SK-N-SH treated with all-trans-retinoic acid at 6 μM for 48 hours (cell line): ENCODE measurements around the gene KCNQ5.
A peak's percentile ranks its signal among the peaks of the same experiment; 100 is the strongest.

Source experiments
- ATAC-seq: fragments of 200-7000 bp; cut with Tn5 transposase; 3 replicates; pipeline ENCODE4 v1.9.1; 2020; ENCODE audit warnings: mild to moderate bottlenecking, moderate library complexity
- ARNTL ChIP-seq: fragments of 450-650 bp; formaldehyde crosslinking; IDR thresholded peaks from 2 replicates; pipeline ENCODE4 v1.5.0; 2020; ENCODE audit warnings: low read depth, mild to moderate bottlenecking, moderate library complexity, borderline replicate concordance
- BACH2 ChIP-seq: fragments of 250-450 bp; sonication (Bioruptor Pico); IDR thresholded peaks from 2 replicates; pipeline ENCODE4 v1.9.0; 2021; ENCODE audit warnings: mild to moderate bottlenecking, borderline replicate concordance
- CSDC2 ChIP-seq: fragments of 250-450 bp; sonication (Bioruptor Pico); IDR thresholded peaks from 2 replicates; pipeline ENCODE4 v1.5.0; 2020; ENCODE audit warnings: mild to moderate bottlenecking, moderate library complexity
- ESRRG ChIP-seq: fragments of 250-450 bp; sonication (Bioruptor Pico); IDR thresholded peaks from 2 replicates; pipeline ENCODE4 v1.6.1; 2021; ENCODE audit warnings: mild to moderate bottlenecking
- GLIS3 ChIP-seq: fragments of 250-450 bp; sonication (Bioruptor Pico); IDR thresholded peaks from 2 replicates; pipeline ENCODE4 v1.5.0; 2020; ENCODE audit warnings: mild to moderate bottlenecking, moderate library complexity
- ISL1 ChIP-seq: fragments of 250-450 bp; sonication (Bioruptor Pico); IDR thresholded peaks from 2 replicates; pipeline ENCODE4 v2.1.2; 2022; ENCODE audit warnings: mild to moderate bottlenecking, moderate library complexity
- OSR1 ChIP-seq: fragments of 250-450 bp; sonication (Bioruptor Pico); IDR thresholded peaks from 2 replicates; pipeline ENCODE4 v1.8.0; 2022; ENCODE audit warnings: moderate library complexity, mild to moderate bottlenecking, inconsistent platforms
- PPARA ChIP-seq: fragments of 250-450 bp; sonication (Bioruptor Pico); IDR thresholded peaks from 2 replicates; pipeline ENCODE4 v1.5.0; 2020; ENCODE audit warnings: mild to moderate bottlenecking, borderline replicate concordance
- RARB ChIP-seq: fragments of 250-450 bp; sonication (Bioruptor Pico); IDR thresholded peaks from 2 replicates; pipeline ENCODE4 v1.8.0; 2021; ENCODE audit warnings: mild to moderate bottlenecking, moderate library complexity
- SNAI2 ChIP-seq: fragments of 250-450 bp; sonication (Bioruptor Pico); IDR thresholded peaks from 2 replicates; pipeline ENCODE4 v1.5.0; 2020; ENCODE audit warnings: mild to moderate bottlenecking, moderate library complexity
- TCF4 ChIP-seq: fragments of 250-450 bp; sonication (Bioruptor Pico); IDR thresholded peaks from 2 replicates; pipeline ENCODE4 v1.8.0; 2021; ENCODE audit warnings: mild to moderate bottlenecking, moderate library complexity, borderline replicate concordance
- TOX ChIP-seq: fragments of 250-450 bp; sonication (Bioruptor Pico); IDR thresholded peaks from 2 replicates; pipeline ENCODE4 v1.8.0; 2021; ENCODE audit warnings: mild to moderate bottlenecking, moderate library complexity, borderline replicate concordance
- ZC3H10 ChIP-seq: fragments of 250-450 bp; sonication (Bioruptor Pico); IDR thresholded peaks from 2 replicates; pipeline ENCODE4 v1.5.1; 2021; ENCODE audit warnings: mild to moderate bottlenecking, moderate library complexity
- ZFP3 ChIP-seq: fragments of 250-450 bp; sonication (Bioruptor Pico); IDR thresholded peaks from 2 replicates; pipeline ENCODE4 v1.5.0; 2020; ENCODE audit warnings: mild to moderate bottlenecking, moderate library complexity
- ZFP30 ChIP-seq: fragments of 450-650 bp; formaldehyde crosslinking; IDR thresholded peaks from 2 replicates; pipeline ENCODE4 v1.5.0; 2022; ENCODE audit warnings: mild to moderate bottlenecking, moderate library complexity
- ZNF565 ChIP-seq: fragments of 450-650 bp; formaldehyde crosslinking; conservative IDR thresholded peaks from 2 replicates; pipeline ENCODE4 v1.5.0; 2020; ENCODE audit warnings: low read depth, mild to moderate bottlenecking, moderate library complexity
- ZNF70 ChIP-seq: fragments of 450-650 bp; formaldehyde crosslinking; IDR thresholded peaks from 2 replicates; pipeline ENCODE4 v1.5.0; 2020; ENCODE audit warnings: mild to moderate bottlenecking, moderate library complexity
- TF ChIP-seq, protein P1 (sequence below): fragments of 250-450 bp; sonication (Bioruptor Pico); IDR thresholded peaks from 2 replicates; pipeline ENCODE4 v1.5.1; 2020; ENCODE audit warnings: low read depth, mild to moderate bottlenecking, moderate library complexity
- TF ChIP-seq, protein P2 (sequence below): fragments of 250-450 bp; sonication (Bioruptor Pico); IDR thresholded peaks from 2 replicates; pipeline ENCODE4 v1.8.0; 2021; ENCODE audit warnings: low read depth, mild to moderate bottlenecking, moderate library complexity, borderline replicate concordance
- TF ChIP-seq, protein P3 (sequence below): fragments of 250-450 bp; sonication (Bioruptor Pico); IDR thresholded peaks from 2 replicates; pipeline ENCODE4 v1.5.0; 2020; ENCODE audit warnings: mild to moderate bottlenecking, moderate library complexity
- TF ChIP-seq, protein P4 (sequence below): fragments of 250-450 bp; sonication (Bioruptor Pico); IDR thresholded peaks from 2 replicates; pipeline ENCODE4 v1.5.1; 2021; ENCODE audit warnings: mild to moderate bottlenecking, moderate library complexity
- TF ChIP-seq, protein P5 (sequence below): fragments of 250-450 bp; sonication (Bioruptor Pico); IDR thresholded peaks from 2 replicates; pipeline ENCODE4 v1.8.0; 2020; ENCODE audit warnings: mild to moderate bottlenecking, moderate library complexity, borderline replicate concordance

KCNQ5 gene

DNA sequence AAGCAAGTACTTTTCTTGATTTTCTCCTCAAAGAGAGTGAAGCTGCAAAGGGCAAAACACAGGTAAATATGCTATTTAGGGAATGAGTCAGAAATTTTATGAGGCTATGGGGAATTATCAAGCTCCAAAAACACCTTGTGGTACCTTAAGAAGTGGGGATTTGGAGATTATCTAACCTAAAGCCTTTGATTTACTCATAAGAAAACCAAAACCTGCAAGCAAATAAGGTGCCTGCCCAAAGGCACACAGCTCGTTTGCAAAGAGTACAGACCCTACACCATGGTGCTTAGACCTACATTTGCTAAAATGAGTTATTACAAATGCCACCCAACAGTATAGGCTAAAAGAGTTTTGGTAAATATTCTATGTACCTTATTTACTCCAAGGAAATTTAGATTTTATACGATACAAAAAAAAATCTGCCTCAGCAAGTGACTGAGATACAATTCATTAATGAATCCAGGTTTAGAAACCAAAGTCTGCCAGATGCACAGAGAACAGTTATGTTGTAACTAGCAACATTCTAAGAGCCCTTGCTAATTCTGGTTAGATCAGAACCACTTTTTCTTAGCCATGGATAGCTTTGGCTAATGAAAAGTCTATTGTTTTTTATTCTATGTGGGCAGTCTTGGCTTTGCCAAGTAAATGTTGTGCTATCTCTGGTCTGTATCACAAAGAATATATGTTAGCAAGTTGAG is 501.9 kb downstream of the KCNQ5 start:
- TF ChIP-seq, protein P1, sequence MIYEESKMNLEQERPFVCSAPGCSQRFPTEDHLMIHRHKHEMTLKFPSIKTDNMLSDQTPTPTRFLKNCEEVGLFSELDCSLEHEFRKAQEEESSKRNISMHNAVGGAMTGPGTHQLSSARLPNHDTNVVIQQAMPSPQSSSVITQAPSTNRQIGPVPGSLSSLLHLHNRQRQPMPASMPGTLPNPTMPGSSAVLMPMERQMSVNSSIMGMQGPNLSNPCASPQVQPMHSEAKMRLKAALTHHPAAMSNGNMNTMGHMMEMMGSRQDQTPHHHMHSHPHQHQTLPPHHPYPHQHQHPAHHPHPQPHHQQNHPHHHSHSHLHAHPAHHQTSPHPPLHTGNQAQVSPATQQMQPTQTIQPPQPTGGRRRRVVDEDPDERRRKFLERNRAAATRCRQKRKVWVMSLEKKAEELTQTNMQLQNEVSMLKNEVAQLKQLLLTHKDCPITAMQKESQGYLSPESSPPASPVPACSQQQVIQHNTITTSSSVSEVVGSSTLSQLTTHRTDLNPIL (CRISPR knock-in tag) = no peak
- TF ChIP-seq GLIS3 (CRISPR knock-in tag) (no peak), ZFP3 (CRISPR knock-in tag) (no peak), ZNF70 (no peak), TCF4 (CRISPR knock-in tag) (no peak), PPARA (CRISPR knock-in tag) (no peak)
- no peak for ATAC-seq

DNA sequence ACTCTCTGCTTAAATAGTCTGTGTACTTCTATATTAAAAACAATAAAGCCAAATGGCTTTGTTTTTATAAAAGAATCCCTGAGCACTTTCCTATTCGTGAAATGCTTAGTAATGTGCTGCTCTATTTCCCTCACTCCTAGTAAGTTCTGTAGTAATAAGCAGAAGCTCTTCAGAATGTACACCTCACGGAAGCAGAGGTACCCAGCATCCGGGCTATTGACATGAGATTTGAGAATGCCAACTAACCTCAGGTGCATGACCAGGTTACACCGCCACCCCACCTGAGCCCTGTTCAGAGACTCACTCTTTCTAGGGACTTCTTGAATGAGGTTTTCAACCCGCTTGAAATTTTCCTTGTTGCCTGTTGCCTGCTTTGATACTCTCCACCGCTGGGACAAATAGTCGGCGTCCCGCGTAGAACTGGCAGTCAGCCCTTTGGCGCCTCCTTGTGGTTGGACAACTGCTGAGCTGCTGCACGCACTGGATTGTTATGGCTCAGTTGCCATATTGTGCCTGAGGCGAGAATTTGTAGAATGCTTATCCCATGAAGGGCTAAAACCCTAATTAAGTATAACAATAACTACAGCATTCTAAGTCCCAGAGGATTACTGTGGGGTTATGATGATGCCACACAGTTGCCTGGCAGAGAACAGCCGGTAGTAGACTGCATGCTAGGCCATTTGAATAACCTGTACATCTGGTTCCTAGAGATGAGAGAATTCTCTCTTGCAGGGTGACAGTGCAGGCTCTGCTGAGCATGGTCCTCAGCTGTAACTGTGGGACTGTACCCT is 508.0 kb downstream of the KCNQ5 start:
- peak; percentile 53; the same call in 2 of the 3 replicates for ATAC-seq
- TF ChIP-seq, protein P2, sequence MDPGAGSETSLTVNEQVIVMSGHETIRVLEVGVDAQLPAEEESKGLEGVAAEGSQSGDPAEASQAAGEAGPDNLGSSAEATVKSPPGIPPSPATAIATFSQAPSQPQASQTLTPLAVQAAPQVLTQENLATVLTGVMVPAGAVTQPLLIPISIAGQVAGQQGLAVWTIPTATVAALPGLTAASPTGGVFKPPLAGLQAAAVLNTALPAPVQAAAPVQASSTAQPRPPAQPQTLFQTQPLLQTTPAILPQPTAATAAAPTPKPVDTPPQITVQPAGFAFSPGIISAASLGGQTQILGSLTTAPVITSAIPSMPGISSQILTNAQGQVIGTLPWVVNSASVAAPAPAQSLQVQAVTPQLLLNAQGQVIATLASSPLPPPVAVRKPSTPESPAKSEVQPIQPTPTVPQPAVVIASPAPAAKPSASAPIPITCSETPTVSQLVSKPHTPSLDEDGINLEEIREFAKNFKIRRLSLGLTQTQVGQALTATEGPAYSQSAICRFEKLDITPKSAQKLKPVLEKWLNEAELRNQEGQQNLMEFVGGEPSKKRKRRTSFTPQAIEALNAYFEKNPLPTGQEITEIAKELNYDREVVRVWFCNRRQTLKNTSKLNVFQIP = no peak
- TF ChIP-seq, protein P3, sequence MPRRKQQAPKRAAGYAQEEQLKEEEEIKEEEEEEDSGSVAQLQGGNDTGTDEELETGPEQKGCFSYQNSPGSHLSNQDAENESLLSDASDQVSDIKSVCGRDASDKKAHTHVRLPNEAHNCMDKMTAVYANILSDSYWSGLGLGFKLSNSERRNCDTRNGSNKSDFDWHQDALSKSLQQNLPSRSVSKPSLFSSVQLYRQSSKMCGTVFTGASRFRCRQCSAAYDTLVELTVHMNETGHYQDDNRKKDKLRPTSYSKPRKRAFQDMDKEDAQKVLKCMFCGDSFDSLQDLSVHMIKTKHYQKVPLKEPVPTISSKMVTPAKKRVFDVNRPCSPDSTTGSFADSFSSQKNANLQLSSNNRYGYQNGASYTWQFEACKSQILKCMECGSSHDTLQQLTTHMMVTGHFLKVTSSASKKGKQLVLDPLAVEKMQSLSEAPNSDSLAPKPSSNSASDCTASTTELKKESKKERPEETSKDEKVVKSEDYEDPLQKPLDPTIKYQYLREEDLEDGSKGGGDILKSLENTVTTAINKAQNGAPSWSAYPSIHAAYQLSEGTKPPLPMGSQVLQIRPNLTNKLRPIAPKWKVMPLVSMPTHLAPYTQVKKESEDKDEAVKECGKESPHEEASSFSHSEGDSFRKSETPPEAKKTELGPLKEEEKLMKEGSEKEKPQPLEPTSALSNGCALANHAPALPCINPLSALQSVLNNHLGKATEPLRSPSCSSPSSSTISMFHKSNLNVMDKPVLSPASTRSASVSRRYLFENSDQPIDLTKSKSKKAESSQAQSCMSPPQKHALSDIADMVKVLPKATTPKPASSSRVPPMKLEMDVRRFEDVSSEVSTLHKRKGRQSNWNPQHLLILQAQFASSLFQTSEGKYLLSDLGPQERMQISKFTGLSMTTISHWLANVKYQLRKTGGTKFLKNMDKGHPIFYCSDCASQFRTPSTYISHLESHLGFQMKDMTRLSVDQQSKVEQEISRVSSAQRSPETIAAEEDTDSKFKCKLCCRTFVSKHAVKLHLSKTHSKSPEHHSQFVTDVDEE = no peak
- TF ChIP-seq OSR1 (CRISPR knock-in tag) (no peak), TOX (CRISPR knock-in tag) (no peak), CSDC2 (no peak), ISL1 (CRISPR knock-in tag) (no peak), SNAI2 (CRISPR knock-in tag) (no peak), ESRRG (CRISPR knock-in tag) (no peak), ZC3H10 (no peak), ZNF565 (CRISPR knock-in tag) (no peak), RARB (no peak), ZFP30 (CRISPR knock-in tag) (no peak), BACH2 (CRISPR knock-in tag) (no peak), ZFP3 (CRISPR knock-in tag) (no peak)
- TF ChIP-seq, protein P4, sequence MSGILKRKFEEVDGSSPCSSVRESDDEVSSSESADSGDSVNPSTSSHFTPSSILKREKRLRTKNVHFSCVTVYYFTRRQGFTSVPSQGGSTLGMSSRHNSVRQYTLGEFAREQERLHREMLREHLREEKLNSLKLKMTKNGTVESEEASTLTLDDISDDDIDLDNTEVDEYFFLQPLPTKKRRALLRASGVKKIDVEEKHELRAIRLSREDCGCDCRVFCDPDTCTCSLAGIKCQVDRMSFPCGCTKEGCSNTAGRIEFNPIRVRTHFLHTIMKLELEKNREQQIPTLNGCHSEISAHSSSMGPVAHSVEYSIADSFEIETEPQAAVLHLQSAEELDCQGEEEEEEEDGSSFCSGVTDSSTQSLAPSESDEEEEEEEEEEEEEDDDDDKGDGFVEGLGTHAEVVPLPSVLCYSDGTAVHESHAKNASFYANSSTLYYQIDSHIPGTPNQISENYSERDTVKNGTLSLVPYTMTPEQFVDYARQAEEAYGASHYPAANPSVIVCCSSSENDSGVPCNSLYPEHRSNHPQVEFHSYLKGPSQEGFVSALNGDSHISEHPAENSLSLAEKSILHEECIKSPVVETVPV (CRISPR knock-in tag) = no peak
- TF ChIP-seq, protein P1 (CRISPR knock-in tag) = no peak

DNA sequence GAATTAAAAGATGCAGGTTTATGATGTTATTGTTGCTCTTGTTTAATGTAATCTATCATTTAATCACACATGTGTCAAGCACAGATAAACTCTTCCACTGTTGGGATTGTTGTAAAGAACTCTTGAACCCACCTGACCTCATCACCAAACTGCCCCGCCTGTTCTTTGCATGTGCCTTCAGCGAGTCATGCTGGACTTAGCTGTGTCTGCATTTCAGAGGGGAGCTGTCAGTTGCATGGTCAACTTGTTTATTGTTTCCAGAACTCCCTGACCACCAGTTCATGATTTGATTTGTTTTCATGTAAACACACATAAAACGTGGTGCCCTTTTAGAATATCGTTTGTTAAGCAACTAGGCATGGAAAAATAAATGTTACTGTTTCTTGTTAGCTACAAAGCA is 509.8 kb downstream of the KCNQ5 start:
- no peak for ATAC-seq
- no peak for TF ChIP-seq ZFP30 (CRISPR knock-in tag)
- TF ChIP-seq ZFP3 (CRISPR knock-in tag) = no peak
- TF ChIP-seq TCF4 (CRISPR knock-in tag) = no peak
- TF ChIP-seq PPARA (CRISPR knock-in tag) = no peak
- no peak for TF ChIP-seq BACH2 (CRISPR knock-in tag)
- TF ChIP-seq, protein P5, sequence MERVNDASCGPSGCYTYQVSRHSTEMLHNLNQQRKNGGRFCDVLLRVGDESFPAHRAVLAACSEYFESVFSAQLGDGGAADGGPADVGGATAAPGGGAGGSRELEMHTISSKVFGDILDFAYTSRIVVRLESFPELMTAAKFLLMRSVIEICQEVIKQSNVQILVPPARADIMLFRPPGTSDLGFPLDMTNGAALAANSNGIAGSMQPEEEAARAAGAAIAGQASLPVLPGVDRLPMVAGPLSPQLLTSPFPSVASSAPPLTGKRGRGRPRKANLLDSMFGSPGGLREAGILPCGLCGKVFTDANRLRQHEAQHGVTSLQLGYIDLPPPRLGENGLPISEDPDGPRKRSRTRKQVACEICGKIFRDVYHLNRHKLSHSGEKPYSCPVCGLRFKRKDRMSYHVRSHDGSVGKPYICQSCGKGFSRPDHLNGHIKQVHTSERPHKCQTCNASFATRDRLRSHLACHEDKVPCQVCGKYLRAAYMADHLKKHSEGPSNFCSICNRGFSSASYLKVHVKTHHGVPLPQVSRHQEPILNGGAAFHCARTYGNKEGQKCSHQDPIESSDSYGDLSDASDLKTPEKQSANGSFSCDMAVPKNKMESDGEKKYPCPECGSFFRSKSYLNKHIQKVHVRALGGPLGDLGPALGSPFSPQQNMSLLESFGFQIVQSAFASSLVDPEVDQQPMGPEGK (CRISPR knock-in tag) = no peak
- no peak for TF ChIP-seq OSR1 (CRISPR knock-in tag)
- no peak for TF ChIP-seq ARNTL (CRISPR knock-in tag)
- TF ChIP-seq, protein P2 = no peak
- TF ChIP-seq GLIS3 (CRISPR knock-in tag) = no peak
- no peak for TF ChIP-seq CSDC2
- TF ChIP-seq, protein P4 (CRISPR knock-in tag) = no peak
- TF ChIP-seq ZC3H10 = no peak
- TF ChIP-seq SNAI2 (CRISPR knock-in tag) = no peak
